HG03196 (cell line): ENCODE data around the gene HDAC7.

Experiments
- ATAC-seq: cut with Tn5 transposase; IDR thresholded peaks from one replicate; pipeline ENCODE4 v1.9.1; 2021; ENCODE audit not compliant: unreplicated experiment

The HDAC7 gene

GRCh38 chr12:47766502-47767215 is 53.0 kb downstream of the HDAC7 start:
- no peak for ATAC-seq

- no peak for ATAC-seq
Measured at GRCh38 chr12:47763481-47764346, 56.0 kb downstream of the HDAC7 start.

- ATAC-seq: no peak
Measured at GRCh38 chr12:47762850-47763465, 56.7 kb downstream of the HDAC7 start.

- ATAC-seq: peak; percentile 58
Measured at GRCh38 chr12:47758834-47759690, 60.6 kb downstream of the HDAC7 start, which contains the start of gene RAPGEF3. Gene RAPGEF3, minus strand, starts transcription at chr12:47758880. Its CDS starts 324 bp downstream, at chr12:47758556.

GRCh38 chr12:47758584-47758833 is 61.2 kb downstream of the HDAC7 start:
- ATAC-seq: no peak

- no peak for ATAC-seq
Measured at GRCh38 chr12:47757840-47758583, 61.7 kb downstream of the HDAC7 start.

GRCh38 chr12:47757364-47757839 is 62.3 kb downstream of the HDAC7 start:
- ATAC-seq: no peak

- peak; percentile 59 for ATAC-seq
Measured at GRCh38 chr12:47755655-47756562, 63.8 kb downstream of the HDAC7 start.

GRCh38 chr12:47754881-47755280 is 64.8 kb downstream of the HDAC7 start:
- ATAC-seq: no peak

GRCh38 chr12:47754126-47754525 is 65.6 kb downstream of the HDAC7 start:
- no peak for ATAC-seq

- ATAC-seq: peak; percentile 24
Measured at GRCh38 chr12:47753021-47754001, 66.4 kb downstream of the HDAC7 start.

GRCh38 chr12:47752552-47752951 is 67.2 kb downstream of the HDAC7 start:
- no peak for ATAC-seq

- no peak for ATAC-seq
Measured at GRCh38 chr12:47752121-47752520, 67.6 kb downstream of the HDAC7 start.

GRCh38 chr12:47751561-47751960 is 68.1 kb downstream of the HDAC7 start:
- ATAC-seq: no peak

GRCh38 chr12:47750916-47751470 is 68.7 kb downstream of the HDAC7 start:
- ATAC-seq: no peak

GRCh38 chr12:47750229-47750798 is 69.4 kb downstream of the HDAC7 start:
- ATAC-seq: no peak

GRCh38 chr12:47748899-47749298 is 70.8 kb downstream of the HDAC7 start:
- no peak for ATAC-seq
